CD4-positive, alpha-beta T cell treated with Interferon alpha-2 for 1 hour (primary cell): ENCODE results near the gene LGALS12.

Source experiments
- DNase-seq, 2 donors: peaks; one replicate each; pipeline ENCODE4 v3.0.0-alpha.2; 2020 to 2022

Gene LGALS12

GRCh38 chr11:63505857-63506528 lies at the start of gene LGALS12:
Gene LGALS12, plus strand, starts transcription at chr11:63506084. Its CDS starts 375 bp downstream, at chr11:63506459.
- no peak for DNase-seq

- DNase-seq: no peak
These were observed 46.3 kb upstream of the LGALS12 start for GRCh38 chr11:63459586-63459985.

GRCh38 chr11:63462137-63462536 lies 43.7 kb upstream of the LGALS12 start:
- DNase-seq: no peak

- no peak for DNase-seq
These were observed 35.6 kb upstream of the LGALS12 start for GRCh38 chr11:63470311-63470710.

GRCh38 chr11:63472372-63472771 lies 33.5 kb upstream of the LGALS12 start:
- no peak for DNase-seq

- DNase-seq: no peak
These were observed 29.3 kb upstream of the LGALS12 start for GRCh38 chr11:63476618-63477017.

- peak; percentile 66 to 80 for DNase-seq
These were observed 27.0 kb upstream of the LGALS12 start for GRCh38 chr11:63478896-63479295.

GRCh38 chr11:63480039-63480438 lies 25.8 kb upstream of the LGALS12 start:
- no peak for DNase-seq

GRCh38 chr11:63485777-63486176 lies 20.1 kb upstream of the LGALS12 start:
- no peak for DNase-seq

GRCh38 chr11:63488789-63489188 lies 17.1 kb upstream of the LGALS12 start:
- DNase-seq: no peak

GRCh38 chr11:63489879-63490278 lies 16.0 kb upstream of the LGALS12 start:
- DNase-seq: no peak

GRCh38 chr11:63490551-63491239 lies 15.2 kb upstream of the LGALS12 start, which contains the start of gene PLAAT5:
Gene PLAAT5, minus strand, starts transcription at chr11:63491167. Its CDS starts 133 bp downstream, at chr11:63491034.
- peak in 1 of 2 donors; percentile 16 for DNase-seq

GRCh38 chr11:63491240-63491587 lies 14.7 kb upstream of the LGALS12 start:
- DNase-seq: no peak

- no peak for DNase-seq
These were observed 14.1 kb upstream of the LGALS12 start for GRCh38 chr11:63491636-63492372.

GRCh38 chr11:63492441-63492840 lies 13.4 kb upstream of the LGALS12 start:
- no peak for DNase-seq

GRCh38 chr11:63493127-63493526 lies 12.8 kb upstream of the LGALS12 start:
- no peak for DNase-seq

GRCh38 chr11:63494975-63495374 lies 10.9 kb upstream of the LGALS12 start:
- no peak for DNase-seq

- DNase-seq: no peak
These were observed 6.0 kb upstream of the LGALS12 start for GRCh38 chr11:63499874-63500273.

GRCh38 chr11:63501236-63501635 lies 4.6 kb upstream of the LGALS12 start:
- no peak for DNase-seq

GRCh38 chr11:63502252-63502820 lies 3.5 kb upstream of the LGALS12 start:
- DNase-seq: no peak

- DNase-seq: no peak
These were observed 2.4 kb upstream of the LGALS12 start for GRCh38 chr11:63503492-63503891.

- no peak for DNase-seq
These were observed 1.8 kb upstream of the LGALS12 start for GRCh38 chr11:63504054-63504453.

- DNase-seq: no peak
These were observed 824 bp upstream of the LGALS12 start for GRCh38 chr11:63504933-63505586.
